NCI-H2196 treated with DMSO at 0.1 percent for 48 hours (cell line): ENCODE measurements around the gene FGFR4.
"Not testable (repeated sequence)": the region's sequence is repeated elsewhere in the genome, so short reads cannot be mapped to it uniquely, and the experiment has no call there.

Experiments
- DNase-seq: peaks from one replicate; lab custom pipeline; 2025; ENCODE audit not compliant: unreplicated experiment; lab: John Stamatoyannopoulos, UW

FGFR4 gene

GRCh38 chr5:177086654-177087397 is at the start of gene FGFR4:
TSS of gene FGFR4 (plus strand) at chr5:177086915. CDS start at chr5:177089603, 2,688 bp downstream.
- peak; percentile 55 for DNase-seq

DNA sequence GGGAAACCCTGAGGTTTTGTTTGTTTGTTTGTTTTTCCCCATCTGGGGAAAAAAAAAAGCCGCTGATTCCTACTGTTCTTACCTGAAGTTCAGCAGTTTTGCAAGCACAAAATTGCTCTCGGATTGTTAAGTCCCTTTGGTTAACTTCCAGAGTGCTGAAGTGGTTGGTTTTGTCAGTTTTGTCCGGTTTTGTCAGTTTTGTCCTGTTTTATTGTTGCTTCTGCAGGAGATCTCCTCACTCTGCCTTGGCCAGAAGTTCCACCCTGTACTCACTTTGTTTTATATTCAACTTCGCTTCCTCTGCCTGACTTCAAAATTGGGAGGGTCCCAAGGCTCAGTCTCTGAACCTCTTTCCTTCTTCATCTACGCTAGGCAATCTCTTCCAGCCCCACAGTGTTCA is 49.8 kb upstream of the FGFR4 start:
- DNase-seq: no peak

GRCh38 chr5:177040814-177041420 is 45.8 kb upstream of the FGFR4 start:
- DNase-seq: no peak

DNA sequence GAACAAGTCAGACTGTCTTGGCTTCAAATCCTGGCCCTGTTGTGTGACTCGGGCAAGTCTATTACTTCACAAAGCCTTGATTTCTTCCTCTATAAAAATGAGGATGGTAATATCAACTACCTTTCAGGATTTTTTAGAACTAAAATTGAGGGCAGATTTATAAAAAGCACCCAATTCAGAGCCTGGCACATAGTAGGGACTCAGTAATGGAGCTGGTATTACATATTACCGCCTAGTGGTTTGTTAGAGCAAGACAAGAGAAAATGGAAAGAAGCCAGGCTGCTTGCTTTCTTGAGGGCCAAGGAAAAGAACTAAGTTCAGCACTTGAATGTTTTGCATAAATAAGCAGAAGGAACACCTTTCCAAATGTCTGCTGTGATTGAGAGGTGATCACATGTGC is 44.8 kb upstream of the FGFR4 start:
- no peak for DNase-seq

DNA sequence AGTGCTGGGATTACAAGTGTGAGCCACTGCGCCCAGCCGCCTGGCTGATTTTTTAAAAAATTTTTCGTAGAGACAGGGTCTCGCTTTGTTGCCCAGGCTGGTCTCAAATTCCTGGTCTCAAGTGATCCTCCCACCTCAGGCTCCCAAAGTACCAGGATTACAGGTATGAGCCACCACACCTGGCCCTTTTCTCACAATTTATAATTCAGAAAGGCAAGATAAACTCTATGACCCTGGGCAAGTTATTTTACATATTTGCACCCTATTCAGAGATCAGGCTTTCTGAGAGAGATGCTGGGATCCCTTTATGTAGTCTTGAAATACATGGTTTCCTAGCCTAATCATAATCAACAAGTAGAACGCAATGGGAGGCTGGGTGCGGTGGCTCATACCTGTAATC is 43.6 kb upstream of the FGFR4 start:
- no peak for DNase-seq

GRCh38 chr5:177043958-177044357 is 42.8 kb upstream of the FGFR4 start:
- no peak for DNase-seq

DNA sequence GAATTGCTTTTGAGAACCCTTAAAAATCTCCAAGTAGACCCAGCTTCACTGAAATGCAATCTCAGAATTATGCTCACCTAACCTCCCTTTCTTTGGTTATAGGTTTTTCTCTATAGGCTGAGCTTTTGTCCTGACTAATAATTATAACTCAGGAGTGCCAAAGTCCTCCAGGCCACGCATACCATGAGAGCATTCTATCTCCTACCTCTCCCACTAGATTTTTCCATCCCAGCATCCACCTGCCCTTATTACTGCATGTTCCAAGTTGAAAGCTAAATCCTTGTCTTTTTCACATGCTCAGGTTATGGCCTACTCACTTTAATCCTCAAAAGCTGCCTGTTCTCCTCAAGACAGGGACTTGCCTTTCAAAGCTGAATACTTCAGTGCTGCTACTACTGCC is 42.1 kb upstream of the FGFR4 start:
- DNase-seq: no peak

GRCh38 chr5:177045631-177046030 is 41.1 kb upstream of the FGFR4 start:
- no peak for DNase-seq

DNA sequence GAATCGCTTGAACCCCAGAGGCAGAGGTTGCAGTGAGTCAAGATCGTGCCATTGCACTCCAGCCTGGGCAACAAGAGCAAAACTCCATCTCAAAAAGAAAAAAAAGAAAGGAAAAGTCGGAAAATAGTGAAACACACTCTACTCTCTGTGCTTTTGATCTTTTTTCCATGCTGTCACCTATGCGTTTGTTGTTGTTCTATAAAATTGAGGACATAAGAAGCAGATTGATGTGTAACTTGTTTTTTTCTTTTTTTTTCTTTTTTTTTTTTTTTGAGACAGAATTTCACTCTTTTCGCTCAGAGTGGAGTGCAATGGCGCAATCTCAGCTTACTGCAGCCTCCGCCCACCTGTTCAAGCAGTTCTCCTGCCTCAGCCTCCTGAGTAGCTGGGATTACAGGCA is 38.2 kb upstream of the FGFR4 start:
- DNase-seq: not testable (repeated sequence)

DNA sequence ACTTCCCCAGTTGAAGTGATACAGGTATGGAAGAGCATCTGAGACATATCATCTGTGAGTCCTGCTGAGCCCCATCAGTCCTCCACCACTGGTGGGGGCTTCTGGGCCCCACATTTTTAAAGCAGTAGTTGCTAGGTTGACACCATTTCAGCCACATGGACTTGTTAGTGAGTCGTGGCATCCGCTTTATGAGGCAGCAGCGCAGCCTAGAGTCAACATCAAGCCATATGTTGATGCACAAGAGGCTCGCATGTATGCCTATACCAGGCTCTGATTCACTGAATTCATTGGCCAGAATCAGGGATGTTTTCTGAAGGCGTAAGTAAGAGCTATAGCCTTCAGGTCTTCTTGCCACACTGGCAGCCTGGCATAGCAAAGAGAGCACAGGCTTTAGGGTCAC is 37.4 kb upstream of the FGFR4 start:
- no peak for DNase-seq

GRCh38 chr5:177064500-177065277 is 22.0 kb upstream of the FGFR4 start:
- no peak for DNase-seq

DNA sequence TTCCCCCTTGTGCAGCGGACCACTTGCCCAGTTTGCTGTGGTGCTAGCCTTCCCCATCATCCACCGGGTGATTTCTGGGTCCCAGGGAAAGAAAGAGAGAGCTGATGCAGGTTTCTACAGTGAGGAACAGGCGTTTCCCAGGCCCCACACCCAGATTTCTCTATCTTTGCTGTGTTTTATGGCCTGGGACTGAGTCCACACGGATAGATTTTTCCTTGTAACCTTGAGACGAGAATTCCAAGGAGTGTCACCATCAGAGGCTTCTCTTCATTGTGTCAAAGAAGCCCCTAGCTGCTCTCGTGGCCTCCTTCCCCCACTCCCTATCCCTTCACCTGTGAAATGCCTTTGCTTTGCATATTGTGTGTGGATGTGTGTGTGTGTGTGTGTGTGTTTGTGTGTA is 21.2 kb upstream of the FGFR4 start:
- no peak for DNase-seq

DNA sequence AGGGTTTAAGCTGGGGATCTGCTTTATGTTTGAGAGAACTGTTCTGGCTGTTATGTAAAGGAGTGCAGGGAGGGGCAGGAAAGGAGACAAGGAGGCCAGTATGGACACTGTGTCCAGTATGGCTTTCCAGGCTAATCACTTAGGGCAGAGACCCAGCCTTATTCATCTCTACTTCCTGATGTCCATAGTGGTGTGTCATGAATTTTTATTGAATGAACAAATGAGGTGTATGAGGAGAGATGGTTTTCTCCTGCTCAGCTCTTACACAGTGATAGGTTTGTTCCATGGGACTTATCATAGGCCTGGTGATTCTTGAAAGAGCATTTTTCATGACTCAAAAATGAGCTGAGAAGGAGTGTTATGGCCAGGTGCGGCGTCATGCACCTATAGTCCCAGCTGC is 20.5 kb upstream of the FGFR4 start:
- DNase-seq: no peak

GRCh38 chr5:177067503-177067902 is 19.2 kb upstream of the FGFR4 start:
- no peak for DNase-seq

GRCh38 chr5:177070536-177071191 is 16.1 kb upstream of the FGFR4 start:
- no peak for DNase-seq

GRCh38 chr5:177071666-177072385 is 14.9 kb upstream of the FGFR4 start:
- DNase-seq: peak; percentile 48

DNA sequence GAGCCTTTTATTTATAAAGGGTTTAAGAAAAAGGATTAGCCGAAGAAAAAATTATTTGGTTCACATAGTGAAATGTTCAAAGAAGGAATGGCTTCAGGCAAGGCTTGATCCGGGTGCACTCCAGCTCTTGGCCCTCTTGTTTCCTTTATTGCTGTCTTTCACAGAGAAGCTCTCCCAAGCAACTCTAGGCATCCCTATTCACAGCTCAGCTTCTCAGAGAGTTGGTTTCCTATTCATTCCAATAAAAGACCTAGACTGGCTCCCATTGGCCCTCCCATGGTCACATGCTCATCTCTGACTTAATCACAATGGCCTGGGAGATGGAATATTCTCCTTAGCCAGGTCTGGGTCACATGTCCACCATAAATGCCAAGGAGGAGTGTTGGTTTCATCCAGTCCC is 9.4 kb upstream of the FGFR4 start:
- no peak for DNase-seq

DNA sequence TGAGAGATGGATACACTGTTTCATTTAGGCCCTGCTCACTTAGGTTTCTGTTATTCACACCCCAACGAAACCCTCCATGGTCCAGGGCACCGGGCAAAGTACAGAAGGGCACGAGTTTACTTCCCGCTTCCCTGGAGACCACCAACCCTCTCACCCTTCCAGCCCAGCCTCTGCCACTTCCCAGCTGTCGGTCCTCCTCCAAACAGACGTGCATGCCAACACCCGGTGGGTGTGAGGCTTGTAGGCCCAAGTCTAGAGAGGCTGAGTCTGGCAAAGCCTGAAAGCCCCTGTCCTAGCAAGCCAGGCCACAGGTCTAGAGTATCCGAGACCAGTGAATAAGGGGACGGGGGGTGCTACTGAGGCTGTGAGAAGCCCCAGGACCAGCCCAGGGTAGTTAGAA is 7.1 kb upstream of the FGFR4 start:
- DNase-seq: no peak

DNA sequence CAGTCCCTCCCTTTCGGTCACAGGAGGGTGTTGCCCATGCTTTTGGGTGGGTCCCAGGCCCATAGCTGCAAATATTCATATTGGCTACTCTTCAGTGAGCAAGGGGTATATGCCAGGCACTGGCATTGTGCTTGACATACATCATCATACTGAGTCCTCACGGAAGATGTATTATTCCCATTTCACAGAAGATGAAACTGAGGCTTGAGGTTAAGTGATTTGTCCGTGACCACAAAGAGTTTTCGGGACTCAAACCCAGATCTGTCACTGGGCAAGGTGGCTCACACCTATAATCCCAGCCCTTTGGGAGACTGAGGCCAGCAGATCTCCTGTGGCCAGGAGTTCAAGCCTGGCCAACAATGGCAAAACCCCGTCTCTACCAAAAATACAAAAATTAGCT is 6.5 kb upstream of the FGFR4 start:
- no peak for DNase-seq

- DNase-seq: no peak
Measured at GRCh38 chr5:177081859-177082258, 4.9 kb upstream of the FGFR4 start.

DNA sequence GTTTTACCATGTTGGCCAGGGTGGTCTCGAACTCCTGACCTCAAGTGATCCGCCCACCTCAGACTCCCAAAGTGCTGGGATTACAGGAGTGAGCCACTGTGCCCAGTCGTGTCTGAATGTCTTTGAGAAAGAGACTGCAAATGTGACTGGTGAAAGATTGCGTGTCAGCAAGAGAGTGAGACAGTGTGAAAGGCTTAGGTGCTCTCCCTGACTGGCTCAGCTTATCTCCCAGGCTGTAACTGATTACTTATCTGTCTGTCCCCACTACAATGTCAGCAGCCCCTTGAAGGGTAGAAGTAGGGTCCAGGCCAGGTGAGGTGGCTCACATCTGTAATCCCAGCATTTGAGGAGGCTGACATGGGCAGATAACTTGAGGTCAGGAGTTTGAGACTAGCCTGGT is 3.4 kb upstream of the FGFR4 start:
- no peak for DNase-seq
